Measurements from ENCODE around the gene GNAT2. TPM values are rescaled to one million over a fixed set of nuclear protein-coding genes. Genes with fewer than 3 reads are reported as not detected.

GNAT2 gene
- total RNA-seq, 4 donors from 2014 or later: 0.33 TPM; not detected in 3

DNA sequence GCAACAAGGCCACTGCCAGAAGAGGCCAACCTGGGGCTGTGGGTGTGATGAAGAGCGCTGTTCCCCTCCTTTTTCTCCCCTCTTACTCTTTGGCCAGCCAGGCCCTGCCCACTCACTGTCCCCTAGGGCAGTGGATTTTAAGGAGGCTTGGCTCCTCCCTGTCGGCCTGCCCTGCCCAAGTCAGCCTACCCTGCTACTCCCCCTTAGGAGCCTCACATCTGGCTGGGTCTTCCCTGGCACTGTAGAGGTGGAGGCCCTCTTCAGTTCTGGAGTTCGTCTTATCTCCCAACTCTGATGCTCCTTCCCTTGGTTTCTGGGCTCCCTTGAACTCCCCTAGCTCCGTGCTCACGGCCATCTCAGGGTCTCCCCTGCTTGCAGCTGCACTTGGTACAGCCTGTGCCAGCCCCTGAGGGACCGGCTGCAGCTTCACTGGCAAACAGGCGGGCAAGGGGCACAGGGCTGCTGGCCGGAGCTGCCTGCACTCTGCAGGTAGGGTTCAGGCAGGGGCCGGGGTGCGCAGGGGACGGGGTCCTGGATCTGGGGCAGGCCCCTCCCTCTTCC, 4.3 kb upstream of the GNAT2 start:
- peak overlapping the region in 2 of 4 donors; percentile 18 to 20 for H3K4me3 ChIP-seq
- H3K27me3 ChIP-seq: no peaks in the 10 kb centered on the region
- WGBS: 62% methylated on average over 5 of the region's 11 CpGs
- DNase-seq (ENCODE audit: extremely low spot score): peak; percentile 64
- H3K4me1 ChIP-seq: peaks cover 34 to 68% (median 66%) of the 10 kb centered on the region in 4 donors
- intact Hi-C loops (cut with DNase I): no loop called here
- H3K9me3 ChIP-seq: no peaks in the 10 kb centered on the region
- TF ChIP-seq EP300 (IDR thresholded peaks at IDR 0.05) (no peak), POLR2A (IDR thresholded peaks at IDR 0.05; ENCODE audit: low read depth) (no peak), POLR2AphosphoS5 (IDR thresholded peaks at IDR 0.05) (no peak)
- TF ChIP-seq, protein P1, sequence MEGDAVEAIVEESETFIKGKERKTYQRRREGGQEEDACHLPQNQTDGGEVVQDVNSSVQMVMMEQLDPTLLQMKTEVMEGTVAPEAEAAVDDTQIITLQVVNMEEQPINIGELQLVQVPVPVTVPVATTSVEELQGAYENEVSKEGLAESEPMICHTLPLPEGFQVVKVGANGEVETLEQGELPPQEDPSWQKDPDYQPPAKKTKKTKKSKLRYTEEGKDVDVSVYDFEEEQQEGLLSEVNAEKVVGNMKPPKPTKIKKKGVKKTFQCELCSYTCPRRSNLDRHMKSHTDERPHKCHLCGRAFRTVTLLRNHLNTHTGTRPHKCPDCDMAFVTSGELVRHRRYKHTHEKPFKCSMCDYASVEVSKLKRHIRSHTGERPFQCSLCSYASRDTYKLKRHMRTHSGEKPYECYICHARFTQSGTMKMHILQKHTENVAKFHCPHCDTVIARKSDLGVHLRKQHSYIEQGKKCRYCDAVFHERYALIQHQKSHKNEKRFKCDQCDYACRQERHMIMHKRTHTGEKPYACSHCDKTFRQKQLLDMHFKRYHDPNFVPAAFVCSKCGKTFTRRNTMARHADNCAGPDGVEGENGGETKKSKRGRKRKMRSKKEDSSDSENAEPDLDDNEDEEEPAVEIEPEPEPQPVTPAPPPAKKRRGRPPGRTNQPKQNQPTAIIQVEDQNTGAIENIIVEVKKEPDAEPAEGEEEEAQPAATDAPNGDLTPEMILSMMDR (IDR thresholded peaks at IDR 0.05): no peak
- peak overlapping the region in 3 of 4 donors; percentile 11 to 55 (median 53) for H3K27ac ChIP-seq (replicated peaks in 1 of 4)
- H3K36me3 ChIP-seq: peaks cover 20 to 29% (median 27%) of the 10 kb centered on the region in 4 donors

DNA sequence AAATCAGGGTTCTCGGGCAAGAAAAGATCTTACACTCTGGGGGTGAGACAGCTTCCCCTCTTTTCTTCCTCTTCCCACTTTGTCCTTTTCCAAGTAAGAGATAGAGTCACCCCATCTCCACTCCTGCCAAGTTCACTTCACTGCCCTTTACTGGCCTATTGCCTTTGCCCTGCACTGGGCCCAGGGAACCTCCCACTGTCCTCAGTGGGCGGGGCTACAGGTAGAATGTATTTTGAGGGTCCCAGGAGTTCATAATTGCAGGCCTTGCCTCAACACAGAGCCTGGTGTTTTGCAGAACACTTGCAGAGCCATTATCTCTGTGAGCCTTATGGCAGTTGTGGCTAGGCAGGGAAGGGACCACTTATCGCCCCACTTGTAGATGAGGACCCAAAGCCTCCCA, 3.5 kb upstream of the GNAT2 start:
- intact Hi-C loops (cut with DNase I): no loop called here
- H3K4me1 ChIP-seq: peaks cover 34 to 68% (median 66%) of the 10 kb centered on the region in 4 donors
- H3K4me3 ChIP-seq: no peak overlapping the region
- TF ChIP-seq POLR2A (IDR thresholded peaks at IDR 0.05; ENCODE audit: low read depth) (no peak), EP300 (IDR thresholded peaks at IDR 0.05) (no peak)
- TF ChIP-seq, protein P1 (IDR thresholded peaks at IDR 0.05): no peak
- H3K27me3 ChIP-seq: no peaks in the 10 kb centered on the region
- peak overlapping the region in 1 of 4 donors; percentile 11 for H3K27ac ChIP-seq (replicated peaks in 1 of 4)
- no peaks in the 10 kb centered on the region for H3K9me3 ChIP-seq
- peak; percentile 57 for DNase-seq (ENCODE audit: extremely low spot score)
- 91% methylated on average over 3 of the region's 3 CpGs for WGBS
- H3K36me3 ChIP-seq: peaks cover 13 to 21% (median 19%) of the 10 kb centered on the region in 4 donors

DNA sequence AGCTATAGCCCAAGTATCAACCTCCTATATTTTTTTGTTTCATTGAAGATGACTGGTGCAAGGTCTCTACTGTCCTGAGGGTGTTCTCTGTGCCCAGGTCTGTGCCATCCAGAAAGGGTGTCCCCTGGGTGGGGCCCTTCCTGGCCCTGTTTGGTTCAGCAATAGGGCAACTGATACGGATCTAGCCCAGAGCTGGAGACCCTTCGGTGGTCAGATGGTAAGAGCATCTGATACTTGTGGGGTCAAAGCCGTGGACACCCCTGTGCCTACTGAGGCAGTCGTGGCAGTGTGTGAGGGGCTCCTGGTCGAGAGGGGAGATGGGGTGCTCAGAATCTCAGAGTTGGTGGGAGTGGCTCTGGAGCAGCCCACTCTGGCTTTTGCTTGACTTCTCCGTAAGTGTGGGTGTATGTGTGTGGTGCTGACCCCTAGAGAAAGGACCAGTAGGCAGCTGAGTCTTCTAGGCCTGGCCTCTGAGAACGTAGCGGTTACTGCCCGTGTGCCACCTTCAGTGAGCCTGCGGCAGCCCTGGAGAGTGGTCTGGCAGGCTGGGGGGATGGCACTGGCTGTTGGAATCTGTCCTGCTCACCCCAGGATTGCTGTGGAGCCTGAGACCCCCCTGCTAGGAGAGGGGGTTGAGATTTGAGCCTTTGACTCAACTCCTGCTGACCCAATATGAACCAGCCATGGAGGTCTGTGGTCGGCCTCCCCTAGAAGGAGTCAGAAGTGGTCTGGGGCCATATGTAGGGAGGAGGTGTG, 2.9 kb upstream of the GNAT2 start:
- Histone ChIP-seq H3K36me3 (peaks cover 13 to 16% (median 14%) of the 10 kb centered on the region in 4 donors), H3K27ac (replicated peaks in 1 of 4) (no peak overlapping the region), H3K4me3 (no peak overlapping the region), H3K4me1 (peaks cover 34 to 68% (median 66%) of the 10 kb centered on the region in 4 donors), H3K27me3 (no peaks in the 10 kb centered on the region), H3K9me3 (no peaks in the 10 kb centered on the region)
- TF ChIP-seq, protein P1 (IDR thresholded peaks at IDR 0.05): no peak
- TF ChIP-seq POLR2A (IDR thresholded peaks at IDR 0.05; ENCODE audit: low read depth): no peak
- TF ChIP-seq POLR2AphosphoS5 (IDR thresholded peaks at IDR 0.05): no peak
- WGBS: 70% methylated on average over 5 of the region's 11 CpGs
- peak; percentile 34 for DNase-seq (ENCODE audit: extremely low spot score)
- intact Hi-C loops (cut with DNase I): no loop called here

DNA sequence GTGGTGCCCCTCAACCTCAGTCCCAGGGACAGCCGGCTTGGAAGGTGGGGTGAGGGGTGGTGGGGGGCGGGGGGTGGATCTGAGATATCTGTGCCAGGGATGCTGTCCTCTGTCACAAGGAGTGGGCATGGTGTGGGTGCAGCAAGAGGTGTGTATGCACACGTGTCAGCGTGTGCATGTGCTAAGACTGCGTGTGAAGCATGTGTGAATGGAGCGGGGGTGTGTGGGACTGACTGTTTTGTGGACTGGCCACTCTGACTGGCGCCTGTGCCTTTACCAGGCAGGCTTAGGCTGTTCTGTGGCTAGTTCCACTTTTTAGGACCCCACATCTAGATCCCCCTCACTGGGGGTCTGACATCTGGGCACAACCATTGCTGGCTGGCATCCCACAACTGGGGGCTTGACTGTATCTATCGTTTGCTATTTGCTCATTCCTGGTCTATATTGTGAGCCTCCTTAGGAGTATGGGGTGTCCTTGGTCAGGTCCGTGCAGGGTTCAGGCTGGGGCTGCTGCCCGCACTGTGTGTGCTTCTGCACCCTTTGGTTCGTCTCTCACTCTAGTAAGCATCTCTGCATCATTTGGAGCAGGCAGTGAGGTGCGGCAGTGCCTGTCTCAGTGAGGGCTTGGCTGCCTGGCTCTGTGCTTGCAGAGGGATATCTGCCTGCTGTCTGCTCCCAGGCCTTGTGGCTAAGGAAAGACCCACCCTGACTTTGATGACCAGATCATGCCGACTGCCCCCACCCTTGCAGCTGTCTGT, 2.1 kb upstream of the GNAT2 start:
- peaks cover 34 to 68% (median 66%) of the 10 kb centered on the region in 4 donors for H3K4me1 ChIP-seq
- H3K27me3 ChIP-seq: no peaks in the 10 kb centered on the region
- intact Hi-C loops (cut with DNase I): loop anchor here (2.0 kb wide), 1 partner anchor 73 kb away; the partner anchor contains the start of gene GNAI3
- 42% methylated on average over 7 of the region's 13 CpGs for WGBS
- H3K36me3 ChIP-seq: peaks cover 5 to 9% (median 6%) of the 10 kb centered on the region in 4 donors
- H3K4me3 ChIP-seq: peak overlapping the region; percentile 58 to 72 (median 64)
- DNase-seq (ENCODE audit: extremely low spot score): peak; percentile 82
- H3K9me3 ChIP-seq: no peaks in the 10 kb centered on the region
- peak overlapping the region; percentile 75 to 86 (median 80) for H3K27ac ChIP-seq (replicated peaks in 1 of 4)
- no peak for TF ChIP-seq EP300 (IDR thresholded peaks at IDR 0.05)
- no peak for TF ChIP-seq POLR2A (IDR thresholded peaks at IDR 0.05; ENCODE audit: low read depth)
- TF ChIP-seq, protein P1 (IDR thresholded peaks at IDR 0.05): no peak
- no peak for TF ChIP-seq POLR2AphosphoS5 (IDR thresholded peaks at IDR 0.05)
